Measurements from ENCODE around the gene AGBL1.

The AGBL1 gene

GRCh38 chr15:86183596-86184491 lies 104.2 kb downstream of the AGBL1 start:
- TF ChIP-seq CTCF (IDR thresholded peaks at IDR 0.05; ENCODE audit: low read depth, low read length): no peak
- H3K4me3 ChIP-seq (ENCODE audit: low read depth, low read length): no peak overlapping the region

GRCh38 chr15:86193716-86194380 lies 114.2 kb downstream of the AGBL1 start:
- no peak for TF ChIP-seq CTCF (IDR thresholded peaks at IDR 0.05; ENCODE audit: low read depth, low read length)
- H3K4me3 ChIP-seq (ENCODE audit: low read depth, low read length): no peak overlapping the region

- no peak for TF ChIP-seq CTCF (IDR thresholded peaks at IDR 0.05; ENCODE audit: low read depth, low read length)
These were observed 118.1 kb downstream of the AGBL1 start for GRCh38 chr15:86197770-86198169.

GRCh38 chr15:86199467-86200145 lies 119.9 kb downstream of the AGBL1 start:
- no peak for TF ChIP-seq CTCF (IDR thresholded peaks at IDR 0.05; ENCODE audit: low read depth, low read length)
- no peak overlapping the region for H3K4me3 ChIP-seq (ENCODE audit: low read depth, low read length)

More at GRCh38 chr15:86197770-86198169, 118.1 kb downstream of the AGBL1 start:
- H3K4me3 ChIP-seq (ENCODE audit: low read depth, low read length): no peak overlapping the region

- H3K4me3 ChIP-seq (ENCODE audit: low read depth, low read length): no peak overlapping the region
- no peak for TF ChIP-seq CTCF (IDR thresholded peaks at IDR 0.05; ENCODE audit: low read depth, low read length)
These were observed 121.8 kb downstream of the AGBL1 start for GRCh38 chr15:86201313-86202008.

GRCh38 chr15:86203462-86203861 lies 123.8 kb downstream of the AGBL1 start:
- no peak overlapping the region for H3K4me3 ChIP-seq (ENCODE audit: low read depth, low read length)
- TF ChIP-seq CTCF (IDR thresholded peaks at IDR 0.05; ENCODE audit: low read depth, low read length): no peak

Measured in WI38 (cell line).